DMS 273 (cell line): ENCODE results near the gene ARMCX4.
"Not testable (repeated sequence)": the region's sequence is repeated elsewhere in the genome, so short reads cannot be mapped to it uniquely, and the experiment has no call there.

Experiments used
- DNase-seq: peaks from one replicate; lab custom pipeline; 2025; ENCODE audit not compliant: unreplicated experiment; lab: John Stamatoyannopoulos, UW

The ARMCX4 gene

GRCh38 chrX:101485212-101485949 lies at the start of gene ARMCX4:
ARMCX4 (plus strand) TSS chrX:101485456; CDS start chrX:101488590, 3,134 bp downstream.
- peak; percentile 87 for DNase-seq

GRCh38 chrX:101442085-101442484 lies 43.2 kb upstream of the ARMCX4 start:
- DNase-seq = no peak

GRCh38 chrX:101449279-101449678 lies 36.0 kb upstream of the ARMCX4 start:
- DNase-seq = no peak

GRCh38 chrX:101450085-101450484 lies 35.2 kb upstream of the ARMCX4 start:
- no peak for DNase-seq

- DNase-seq = no peak
These were observed 34.3 kb upstream of the ARMCX4 start for GRCh38 chrX:101450961-101451360.

- DNase-seq = no peak
These were observed 33.2 kb upstream of the ARMCX4 start for GRCh38 chrX:101452056-101452455.

- DNase-seq = peak; percentile 17
These were observed 24.6 kb upstream of the ARMCX4 start for GRCh38 chrX:101460669-101461068.

- DNase-seq = peak; percentile 61
These were observed 22.4 kb upstream of the ARMCX4 start for GRCh38 chrX:101462892-101463291.

GRCh38 chrX:101478366-101478765 lies 6.9 kb upstream of the ARMCX4 start:
- DNase-seq = no peak

GRCh38 chrX:101482296-101482695 lies 3.0 kb upstream of the ARMCX4 start:
- DNase-seq = no peak

GRCh38 chrX:101483705-101484104 lies 1.6 kb upstream of the ARMCX4 start:
- DNase-seq = peak; percentile 26

- no peak for DNase-seq
These were observed 1.1 kb upstream of the ARMCX4 start for GRCh38 chrX:101484135-101484534.

GRCh38 chrX:101488796-101489195 lies 3.5 kb downstream of the ARMCX4 start:
- no peak for DNase-seq

- no peak for DNase-seq
These were observed 6.7 kb downstream of the ARMCX4 start for GRCh38 chrX:101491943-101492342.

- DNase-seq = no peak
These were observed 8.0 kb downstream of the ARMCX4 start for GRCh38 chrX:101493225-101493624.

- DNase-seq = not testable (repeated sequence)
These were observed 17.7 kb downstream of the ARMCX4 start for GRCh38 chrX:101502929-101503328.

GRCh38 chrX:101507372-101507771 lies 22.1 kb downstream of the ARMCX4 start:
- no peak for DNase-seq

- DNase-seq = no peak
These were observed 22.7 kb downstream of the ARMCX4 start for GRCh38 chrX:101507986-101508385.

GRCh38 chrX:101530944-101531343 lies 45.7 kb downstream of the ARMCX4 start:
- DNase-seq = no peak
